Fibroblast of skin of left biceps (primary cell): ENCODE measurements around the gene PRPSAP1.
"Not testable (repeated sequence)": the region's sequence is repeated elsewhere in the genome, so short reads cannot be mapped to it uniquely, and the experiment has no call there.

Experiments
- DNase-seq, 2 experiments: peaks; one replicate each; pipeline ENCODE4 v3.0.0-alpha.2; 2013; ENCODE audit warnings: low read depth in 2 of 2

The PRPSAP1 gene

GRCh38 chr17:76277300-76278267 lies 76.1 kb downstream of the PRPSAP1 start:
- DNase-seq: no peak

GRCh38 chr17:76276461-76277299 lies 77.0 kb downstream of the PRPSAP1 start:
- no peak for DNase-seq

- no peak for DNase-seq
Measured at GRCh38 chr17:76276069-76276431, 77.7 kb downstream of the PRPSAP1 start.

- no peak for DNase-seq
Measured at GRCh38 chr17:76275382-76276068, 78.2 kb downstream of the PRPSAP1 start.

- DNase-seq: no peak
Measured at GRCh38 chr17:76274112-76274956, 79.4 kb downstream of the PRPSAP1 start.

GRCh38 chr17:76273445-76274111 lies 80.1 kb downstream of the PRPSAP1 start:
- DNase-seq: no peak

GRCh38 chr17:76272541-76273444 lies 80.9 kb downstream of the PRPSAP1 start:
- no peak for DNase-seq

- no peak for DNase-seq
Measured at GRCh38 chr17:76271669-76272540, 81.8 kb downstream of the PRPSAP1 start.

GRCh38 chr17:76270770-76271668 lies 82.7 kb downstream of the PRPSAP1 start:
- DNase-seq: no peak

- DNase-seq: no peak
Measured at GRCh38 chr17:76270127-76270592, 83.6 kb downstream of the PRPSAP1 start.

- no peak for DNase-seq
Measured at GRCh38 chr17:76268991-76269981, 84.4 kb downstream of the PRPSAP1 start.

- DNase-seq: peak in 1 of 2 experiments; percentile 26
Measured at GRCh38 chr17:76268015-76268749, 85.5 kb downstream of the PRPSAP1 start.

GRCh38 chr17:76267581-76268001 lies 86.1 kb downstream of the PRPSAP1 start:
- not testable (repeated sequence) for DNase-seq

GRCh38 chr17:76267051-76267576 lies 86.6 kb downstream of the PRPSAP1 start:
- DNase-seq: no peak
